Left lung (tissue), 10 donors: ENCODE data around the gene IFI27. TPM values are rescaled to one million over a fixed set of nuclear protein-coding genes. Genes with fewer than 3 reads are reported as not detected.

Source experiments
- ATAC-seq: fragments of 200-7000 bp; cut with Tn5 transposase; one replicate; pipeline ENCODE4 v1.9.1; 2020; ENCODE audit warnings: moderate library complexity
- DNase-seq, 4 donors: peaks; one replicate each; pipeline ENCODE4 v3.0.0-alpha.2; 2013 to 2020
- H3K27ac ChIP-seq, 2 donors: fragments of 200-600 bp; sonication (generic) in 1 of 2; one replicate each; pipeline versions ENCODE4 v1.5.0 to v1.8.0; 2020 to 2021
- H3K27me3 ChIP-seq, 2 donors: fragments of 200-600 bp; sonication (generic) in 1 of 2; one replicate each; pipeline versions ENCODE4 v1.5.0 to v1.8.0; 2020 to 2021
- H3K36me3 ChIP-seq, 2 donors: fragments of 200-600 bp; sonication (generic) in 1 of 2; one replicate each; pipeline versions ENCODE4 v1.5.0 to v1.8.0; 2020 to 2021
- H3K4me1 ChIP-seq, 2 donors: fragments of 200-600 bp; one replicate each; pipeline ENCODE4 v1.8.0; 2021
- H3K4me3 ChIP-seq, 2 donors: fragments of 200-600 bp; sonication (generic) in 1 of 2; one replicate each; pipeline versions ENCODE4 v1.5.0 to v1.8.0; 2020 to 2021; ENCODE audit warnings: mild to moderate bottlenecking in 1 of 2
- H3K9me3 ChIP-seq, 2 donors: fragments of 200-600 bp; sonication (generic) in 1 of 2; one replicate each; pipeline versions ENCODE4 v1.5.0 to v1.8.0; 2020 to 2021
- intact Hi-C, 2 donors: fragments of 100-400 bp; cut with DNase I; formaldehyde crosslinking; loops; one replicate each; pipeline versions ENCODE4 v1.11.2 to v1.14.2; 2022
- polyA plus RNA-seq, 6 donors: library from polyadenylated mRNA; unstranded; fragments of 120-200 nt; gene quantifications; one replicate each; pipeline ENCODE4 v1.2.1, GENCODE V29; 2013; ENCODE audit not compliant: insufficient read length in 6 of 6
- total RNA-seq, 2 donors: library from RNA; stranded (reverse); fragmentation: NEBNext Ultra II Directional; extraction: Animal tissue kit (Norgen Biotek cat#: 25700); gene quantifications; one replicate each; pipeline ENCODE4 v1.2.1, GENCODE V29; 2021
- TF ChIP-seq, protein P1 (sequence below), 2 donors: fragments of 200-600 bp; sonication (generic) in 1 of 2; IDR thresholded peaks; one replicate each; pipeline versions ENCODE4 v1.5.0 to v1.8.0; 2021; ENCODE audit warnings: antibody characterized with exemption in 2 of 2
- donor health status: DM: no; HTN: yes; CAD: no.
- donor health status: DM: no; HTN: no; CAD: no.

IFI27 gene
- total and polyA plus RNA-seq, 8 donors, result 11.6 to 394 (median 25.5) TPM

DNA sequence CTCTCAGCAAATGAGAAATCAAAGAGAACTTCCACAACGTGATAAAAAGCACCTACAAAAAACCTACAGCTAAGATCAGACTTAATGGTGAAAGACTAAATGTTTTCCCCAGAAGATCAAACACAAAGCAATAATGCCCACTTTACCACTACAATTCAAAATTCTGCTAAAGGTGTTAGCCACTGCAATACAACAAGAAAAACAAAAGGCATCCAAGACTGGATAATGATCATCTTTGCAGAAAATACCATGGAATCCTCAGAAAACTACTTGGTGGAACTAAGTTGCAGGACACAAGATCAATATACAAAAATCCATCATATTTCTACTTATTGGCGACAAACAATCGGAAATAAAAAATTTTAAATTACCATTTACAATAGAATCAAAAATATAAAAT is 36.0 kb upstream of the IFI27 start:
- intact Hi-C loops, result no loop called here
- no peaks in the 10 kb centered on the region for H3K27me3 ChIP-seq
- peaks cover 0 to 42% of the 10 kb centered on the region in 2 donors for H3K9me3 ChIP-seq
- DNase-seq (no peak), ATAC-seq (no peak)
- H3K4me3 ChIP-seq, result no peak overlapping the region
- TF ChIP-seq, protein P1, sequence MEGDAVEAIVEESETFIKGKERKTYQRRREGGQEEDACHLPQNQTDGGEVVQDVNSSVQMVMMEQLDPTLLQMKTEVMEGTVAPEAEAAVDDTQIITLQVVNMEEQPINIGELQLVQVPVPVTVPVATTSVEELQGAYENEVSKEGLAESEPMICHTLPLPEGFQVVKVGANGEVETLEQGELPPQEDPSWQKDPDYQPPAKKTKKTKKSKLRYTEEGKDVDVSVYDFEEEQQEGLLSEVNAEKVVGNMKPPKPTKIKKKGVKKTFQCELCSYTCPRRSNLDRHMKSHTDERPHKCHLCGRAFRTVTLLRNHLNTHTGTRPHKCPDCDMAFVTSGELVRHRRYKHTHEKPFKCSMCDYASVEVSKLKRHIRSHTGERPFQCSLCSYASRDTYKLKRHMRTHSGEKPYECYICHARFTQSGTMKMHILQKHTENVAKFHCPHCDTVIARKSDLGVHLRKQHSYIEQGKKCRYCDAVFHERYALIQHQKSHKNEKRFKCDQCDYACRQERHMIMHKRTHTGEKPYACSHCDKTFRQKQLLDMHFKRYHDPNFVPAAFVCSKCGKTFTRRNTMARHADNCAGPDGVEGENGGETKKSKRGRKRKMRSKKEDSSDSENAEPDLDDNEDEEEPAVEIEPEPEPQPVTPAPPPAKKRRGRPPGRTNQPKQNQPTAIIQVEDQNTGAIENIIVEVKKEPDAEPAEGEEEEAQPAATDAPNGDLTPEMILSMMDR (IDR thresholded peaks at IDR 0.05), result no peak
- peaks cover 27 to 40% of the 10 kb centered on the region in 2 donors for H3K4me1 ChIP-seq
- H3K36me3 ChIP-seq, result peaks cover 0 to 11% of the 10 kb centered on the region in 2 donors
- H3K27ac ChIP-seq, result no peak overlapping the region

DNA sequence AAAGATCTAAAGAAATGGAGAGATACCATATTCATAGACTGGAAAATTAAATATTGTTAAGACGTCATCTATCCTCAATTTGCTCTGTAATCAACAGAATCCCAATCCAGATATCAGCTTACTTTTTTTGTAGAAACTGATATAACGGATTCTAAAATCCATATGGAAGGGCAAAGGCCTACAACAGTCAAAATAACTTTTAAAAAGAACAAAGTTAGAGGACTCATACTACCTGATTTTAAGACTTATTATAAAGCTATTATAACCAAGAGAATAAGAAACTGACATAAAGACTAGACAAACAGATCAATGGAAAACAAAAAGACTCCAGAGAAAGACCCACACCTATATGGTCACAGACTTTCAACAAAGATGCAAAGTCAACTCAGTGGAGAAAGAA is 35.5 kb upstream of the IFI27 start:
- ATAC-seq (no peak), DNase-seq (no peak)
- Histone ChIP-seq H3K4me1 (peaks cover 32 to 45% of the 10 kb centered on the region in 2 donors), H3K27me3 (no peaks in the 10 kb centered on the region), H3K4me3 (no peak overlapping the region), H3K27ac (no peak overlapping the region), H3K36me3 (peaks cover 0 to 11% of the 10 kb centered on the region in 2 donors), H3K9me3 (peaks cover 0 to 38% of the 10 kb centered on the region in 2 donors)
- intact Hi-C loops, result no loop called here
- TF ChIP-seq, protein P1 (IDR thresholded peaks at IDR 0.05), result no peak

DNA sequence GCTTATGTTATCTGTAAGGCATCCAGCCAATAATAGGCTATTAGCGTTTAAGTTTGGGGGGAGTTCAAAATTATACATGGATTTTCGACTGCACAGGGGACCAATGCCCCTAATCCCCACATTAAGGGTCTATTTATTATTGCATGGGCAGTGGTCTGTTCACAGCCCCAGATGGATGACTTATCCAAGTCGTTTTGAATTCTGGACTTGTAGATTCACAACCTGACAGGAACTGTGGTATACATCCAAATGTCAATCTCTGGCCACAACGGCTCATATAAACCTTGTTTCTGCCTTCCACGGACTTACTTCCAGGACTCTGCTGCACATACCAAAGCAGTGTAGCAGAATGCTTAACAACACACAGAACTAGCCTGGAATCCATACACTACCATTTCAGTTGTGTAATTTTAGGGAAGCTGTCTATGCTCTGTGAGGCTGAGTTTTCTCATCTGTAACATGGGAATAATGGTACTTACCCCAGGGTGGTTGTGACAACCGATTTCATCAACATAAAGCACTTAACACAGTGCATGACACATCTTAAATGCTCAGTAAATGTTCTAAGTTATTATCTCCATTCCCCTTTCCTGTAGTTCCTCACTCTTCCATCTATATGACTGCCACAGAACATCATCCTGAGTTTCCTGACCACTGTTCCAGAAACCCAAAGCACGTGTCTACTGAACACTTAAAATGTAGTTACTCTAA is 33.3 kb upstream of the IFI27 start:
- H3K27me3 ChIP-seq, result no peaks in the 10 kb centered on the region
- peaks cover 32 to 54% of the 10 kb centered on the region in 2 donors for H3K4me1 ChIP-seq
- ATAC-seq, result no peak
- intact Hi-C loops, result no loop called here
- DNase-seq, result no peak
- H3K36me3 ChIP-seq, result peaks cover 0 to 11% of the 10 kb centered on the region in 2 donors
- no peak overlapping the region for H3K27ac ChIP-seq
- TF ChIP-seq, protein P1 (IDR thresholded peaks at IDR 0.05), result no peak
- peaks cover 0 to 28% of the 10 kb centered on the region in 2 donors for H3K9me3 ChIP-seq
- H3K4me3 ChIP-seq, result peak overlapping the region; percentile 2 to 91

DNA sequence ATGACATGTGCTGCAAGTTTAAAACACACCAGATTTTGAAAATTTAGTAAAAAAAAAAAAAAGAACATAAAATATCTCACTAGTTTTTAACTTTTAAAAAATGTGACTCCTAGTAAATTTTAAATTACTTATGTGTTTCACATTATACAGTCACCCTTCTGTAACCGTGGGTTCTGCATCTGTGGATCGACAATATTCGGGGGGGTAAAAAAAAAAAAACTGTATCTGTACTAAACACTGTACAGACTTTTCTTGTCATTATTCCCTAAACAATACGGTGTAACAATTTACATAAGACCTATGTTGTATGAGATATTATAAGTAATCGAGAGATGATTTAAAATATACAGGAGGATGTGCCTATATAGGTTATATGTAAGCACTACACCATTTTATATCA is 32.7 kb upstream of the IFI27 start:
- intact Hi-C loops, result no loop called here
- TF ChIP-seq, protein P1 (IDR thresholded peaks at IDR 0.05), result no peak
- peaks cover 32 to 54% of the 10 kb centered on the region in 2 donors for H3K4me1 ChIP-seq

DNA sequence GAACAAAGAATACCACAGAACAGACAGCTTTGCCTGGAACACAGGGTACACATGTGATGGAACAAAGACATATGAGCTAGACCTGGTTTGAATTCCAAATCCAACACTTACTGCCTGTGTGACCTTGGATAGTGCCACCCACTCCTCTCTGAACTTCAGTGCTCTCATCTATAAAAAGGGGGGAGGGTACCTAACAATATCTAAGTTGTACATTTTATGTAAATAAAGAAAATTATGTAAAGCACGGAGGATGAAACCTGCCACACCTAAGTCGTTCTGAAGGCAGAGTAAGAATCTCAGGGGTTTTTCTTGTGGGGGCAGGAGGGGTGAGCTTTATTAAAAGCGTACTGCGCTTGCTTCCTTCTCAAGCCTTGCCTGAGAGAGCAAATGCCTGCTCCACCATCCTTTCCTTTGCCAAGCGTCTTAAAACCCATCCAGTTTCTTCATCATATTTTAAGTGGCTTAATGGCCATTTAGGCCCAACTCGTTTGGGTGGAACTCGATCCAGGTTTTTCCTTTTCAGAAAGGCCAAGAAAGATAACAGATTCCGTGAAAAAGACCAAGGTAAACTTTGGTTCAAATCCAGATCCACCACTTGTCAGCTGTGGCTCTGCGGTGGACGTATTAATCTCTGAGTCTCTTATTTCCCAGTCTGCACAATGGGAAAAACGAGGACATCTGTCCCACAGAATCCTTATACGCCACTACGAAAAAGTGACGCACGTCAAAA is 30.5 kb upstream of the IFI27 start:
- DNase-seq, result no peak
- Histone ChIP-seq H3K27ac (peak overlapping the region; percentile 90 to 94), H3K27me3 (no peaks in the 10 kb centered on the region), H3K4me3 (peak overlapping the region; percentile 90 to 91), H3K4me1 (peaks cover 32 to 54% of the 10 kb centered on the region in 2 donors), H3K36me3 (peaks cover 0 to 5% of the 10 kb centered on the region in 2 donors), H3K9me3 (peaks cover 0 to 10% of the 10 kb centered on the region in 2 donors)
- intact Hi-C loops, result no loop called here
- no peak for ATAC-seq
- TF ChIP-seq, protein P1 (IDR thresholded peaks at IDR 0.05), result no peak

More for the DNA sequence above, 32.7 kb upstream of the IFI27 start:
- Histone ChIP-seq H3K36me3 (peaks cover 0 to 11% of the 10 kb centered on the region in 2 donors), H3K27ac (no peak overlapping the region), H3K9me3 (peaks cover 0 to 24% of the 10 kb centered on the region in 2 donors), H3K4me3 (peak overlapping the region in 1 of 2 donors; percentile 91), H3K27me3 (no peaks in the 10 kb centered on the region)
- DNase-seq (no peak), ATAC-seq (no peak)
